Measurements from ENCODE around the gene SLC26A2.

Gene SLC26A2

GRCh38 chr5:149962601-149963300 is 2.2 kb downstream of the SLC26A2 start:
- no peak for DNase-seq

- no peak for DNase-seq
Measured at GRCh38 chr5:149963729-149964128, 3.2 kb downstream of the SLC26A2 start.

GRCh38 chr5:149966946-149967345 is 6.4 kb downstream of the SLC26A2 start:
- DNase-seq = no peak

GRCh38 chr5:149969181-149969930 is 8.8 kb downstream of the SLC26A2 start:
- DNase-seq = no peak

- DNase-seq = no peak
Measured at GRCh38 chr5:149975409-149975808, 14.9 kb downstream of the SLC26A2 start.

- DNase-seq = no peak
Measured at GRCh38 chr5:149979896-149980295, 19.3 kb downstream of the SLC26A2 start.

GRCh38 chr5:149981206-149981605 is 20.6 kb downstream of the SLC26A2 start:
- DNase-seq = no peak

GRCh38 chr5:149982505-149982904 is 21.9 kb downstream of the SLC26A2 start:
- no peak for DNase-seq

GRCh38 chr5:149988126-149988525 is 27.6 kb downstream of the SLC26A2 start:
- no peak for DNase-seq

GRCh38 chr5:149990518-149991376 is 30.2 kb downstream of the SLC26A2 start:
- DNase-seq = peak; percentile 54

GRCh38 chr5:149993471-149993870 is 32.9 kb downstream of the SLC26A2 start:
- no peak for DNase-seq

GRCh38 chr5:149995385-149996204 is 35.0 kb downstream of the SLC26A2 start:
- no peak for DNase-seq

- DNase-seq = no peak
Measured at GRCh38 chr5:149996205-149996890, 35.8 kb downstream of the SLC26A2 start.

GRCh38 chr5:149998281-149998680 is 37.7 kb downstream of the SLC26A2 start:
- DNase-seq = no peak

GRCh38 chr5:149999359-149999758 is 38.8 kb downstream of the SLC26A2 start:
- DNase-seq = no peak

- no peak for DNase-seq
Measured at GRCh38 chr5:149999866-150000255, 39.3 kb downstream of the SLC26A2 start.

GRCh38 chr5:150000256-150000989 is 39.9 kb downstream of the SLC26A2 start, which contains the start of the genes HMGXB3 and TIGD6:
TSS of gene HMGXB3 (plus strand) at chr5:150000739. CDS start at chr5:150004853, 4,114 bp downstream.
TSS of gene TIGD6 (minus strand) at chr5:150000654. CDS start at chr5:149996348, 4,306 bp downstream.
- DNase-seq = peak; percentile 92

GRCh38 chr5:150000990-150001659 is 40.6 kb downstream of the SLC26A2 start:
- peak; percentile 31 for DNase-seq

- DNase-seq = peak; percentile 74
Measured at GRCh38 chr5:150001660-150002486, 41.3 kb downstream of the SLC26A2 start.
